ENCODE data around the gene FCER1G.

The FCER1G gene

DNA sequence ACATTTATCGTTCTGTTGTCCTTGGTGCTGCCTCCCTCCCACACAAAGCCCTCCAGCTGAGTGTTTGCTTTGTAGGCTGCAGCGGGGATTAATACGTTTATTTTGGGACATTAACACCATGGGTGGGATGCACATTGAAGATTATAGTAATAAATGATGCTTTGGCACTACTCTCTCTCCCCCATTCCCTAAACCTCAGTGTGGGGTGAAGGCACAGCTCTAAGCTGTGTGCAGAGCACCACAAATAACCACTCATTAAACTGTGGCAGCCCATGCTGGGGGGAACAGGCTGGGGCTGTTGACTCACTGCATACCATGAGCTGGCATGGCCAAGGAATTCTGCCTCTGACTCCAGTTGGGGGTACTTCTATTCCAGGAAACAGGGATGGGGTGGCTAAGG, 51.1 kb downstream of the FCER1G start:
- peak; percentile 30 for DNase-seq (ENCODE audit: low spot score)

- DNase-seq (ENCODE audit: low spot score): no peak
These were observed 51.7 kb downstream of the FCER1G start for GRCh38 chr1:161266836-161267235.

- no peak for DNase-seq (ENCODE audit: low spot score)
These were observed 52.2 kb downstream of the FCER1G start for GRCh38 chr1:161267321-161267720.

Data from AG08395 (cell line).